ENCODE results near the gene ZNF446.
A peak's percentile ranks its signal among the peaks of the same experiment; 100 is the strongest.
"Not testable (repeated sequence)": the region's sequence is repeated elsewhere in the genome, so short reads cannot be mapped to it uniquely, and the experiment has no call there.

The ZNF446 gene

DNA sequence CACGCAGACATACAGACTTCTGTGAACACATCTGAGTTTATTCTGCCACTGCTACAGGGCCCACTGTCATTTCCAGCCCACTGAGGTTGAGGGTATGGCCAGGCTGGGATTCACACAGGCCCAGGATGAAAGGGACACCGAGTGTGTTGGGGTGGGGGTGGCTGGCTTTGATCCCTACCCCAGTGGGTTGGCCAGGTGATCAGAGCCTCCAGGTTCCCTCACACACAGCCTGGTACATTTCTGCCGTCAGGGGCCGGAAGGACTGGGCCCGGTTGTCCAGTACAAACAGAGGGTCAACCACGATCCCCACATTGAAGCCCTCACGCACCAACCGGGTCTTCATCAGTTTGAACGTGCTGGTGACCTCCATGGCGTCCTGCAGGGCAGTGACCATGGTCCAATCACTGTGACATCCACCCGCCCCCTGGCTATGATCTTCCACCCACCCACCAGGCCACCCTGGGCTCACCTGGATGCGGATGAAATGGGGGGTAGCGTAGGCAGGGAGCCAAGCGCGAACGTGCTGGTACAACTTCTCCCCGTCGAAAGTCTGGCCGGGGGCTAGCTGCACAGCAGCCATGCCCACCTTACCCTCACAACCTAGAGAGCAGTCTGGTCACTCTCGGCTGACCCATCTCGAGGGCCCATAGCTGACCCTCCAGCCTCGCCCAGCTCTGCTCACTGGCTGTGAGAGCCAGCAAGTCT is 22.3 kb downstream of the ZNF446 start:
- H3K27ac ChIP-seq (ENCODE audit: insufficient read depth, low read length, poor library complexity, severe bottlenecking): no peak overlapping the region
- H3K27me3 ChIP-seq (replicated peaks; ENCODE audit: control insufficient read depth, insufficient read depth, low read length, poor library complexity, severe bottlenecking): no peaks in the 10 kb centered on the region
- DNase-seq: no peak
- H3K4me3 ChIP-seq (ENCODE audit: insufficient read depth, low read depth, low read length, poor library complexity, severe bottlenecking): peak overlapping the region; percentile 43
- H3K4me1 ChIP-seq (ENCODE audit: control insufficient read depth, insufficient read depth, low read length, poor library complexity, severe bottlenecking): peaks cover 12% of the 10 kb centered on the region
- H3K36me3 ChIP-seq (ENCODE audit: control insufficient read depth, insufficient read depth, low read length): no peaks in the 10 kb centered on the region
- no peaks in the 10 kb centered on the region for H3K9me3 ChIP-seq (ENCODE audit: control insufficient read depth, low read length)

DNA sequence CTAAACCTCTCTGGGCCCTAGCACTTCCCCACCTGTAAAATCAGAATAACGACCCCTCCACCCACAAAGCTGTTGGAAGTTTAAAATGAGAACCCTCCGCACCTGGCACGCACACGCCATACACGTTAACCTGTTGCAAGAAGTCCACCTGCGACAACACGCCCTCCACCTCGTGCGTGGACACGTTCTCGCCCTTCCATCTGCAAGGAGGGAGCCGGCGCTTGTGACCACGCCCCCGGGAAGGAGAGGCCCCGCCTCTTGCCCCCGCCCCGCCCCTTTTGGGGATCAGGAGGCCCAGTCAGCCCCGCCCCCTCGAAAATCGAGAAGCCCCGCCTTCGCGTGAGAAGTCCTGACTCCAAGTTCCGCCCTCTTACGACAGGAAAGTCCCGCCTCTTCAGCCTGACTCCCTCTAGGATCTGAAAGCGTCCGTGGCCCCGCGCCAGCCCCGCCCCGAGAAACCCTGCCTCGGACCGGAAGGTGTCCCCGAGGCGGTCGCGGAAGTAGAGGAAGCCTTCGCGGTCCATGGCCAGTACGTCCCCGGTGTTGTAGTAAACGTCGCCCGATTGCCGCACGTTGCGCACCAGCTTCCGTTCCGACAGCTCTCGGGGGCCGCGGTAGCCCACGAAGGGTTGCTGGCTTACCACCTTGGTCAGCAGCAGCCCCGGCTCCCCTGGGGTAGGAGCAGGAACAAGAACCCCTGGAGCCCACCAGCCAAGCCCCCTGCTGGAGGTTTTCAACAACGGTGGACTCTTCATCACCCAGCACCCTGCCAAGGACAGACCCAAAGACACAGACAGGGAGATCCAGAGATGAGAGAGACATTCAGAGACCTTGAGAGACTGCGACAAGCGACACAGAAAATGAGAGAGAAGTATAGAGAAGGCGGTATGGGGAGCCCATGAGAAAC is 23.1 kb downstream of the ZNF446 start:
- H3K9me3 ChIP-seq (ENCODE audit: control insufficient read depth, low read length): no peaks in the 10 kb centered on the region
- peaks cover 12% of the 10 kb centered on the region for H3K4me1 ChIP-seq (ENCODE audit: control insufficient read depth, insufficient read depth, low read length, poor library complexity, severe bottlenecking)
- H3K4me3 ChIP-seq (ENCODE audit: insufficient read depth, low read depth, low read length, poor library complexity, severe bottlenecking): peak overlapping the region; percentile 43
- no peaks in the 10 kb centered on the region for H3K27me3 ChIP-seq (replicated peaks; ENCODE audit: control insufficient read depth, insufficient read depth, low read length, poor library complexity, severe bottlenecking)
- peak; percentile 85 to 95 (median 93) for DNase-seq
- H3K36me3 ChIP-seq (ENCODE audit: control insufficient read depth, insufficient read depth, low read length): no peaks in the 10 kb centered on the region
- H3K27ac ChIP-seq (ENCODE audit: insufficient read depth, low read length, poor library complexity, severe bottlenecking): peak overlapping the region; percentile 35

GRCh38 chr19:58500242-58500641 is 24.1 kb downstream of the ZNF446 start:
- H3K27me3 ChIP-seq (replicated peaks; ENCODE audit: control insufficient read depth, insufficient read depth, low read length, poor library complexity, severe bottlenecking): no peaks in the 10 kb centered on the region
- no peaks in the 10 kb centered on the region for H3K36me3 ChIP-seq (ENCODE audit: control insufficient read depth, insufficient read depth, low read length)
- H3K27ac ChIP-seq (ENCODE audit: insufficient read depth, low read length, poor library complexity, severe bottlenecking): no peak overlapping the region
- peaks cover 12% of the 10 kb centered on the region for H3K4me1 ChIP-seq (ENCODE audit: control insufficient read depth, insufficient read depth, low read length, poor library complexity, severe bottlenecking)
- DNase-seq: no peak
- no peaks in the 10 kb centered on the region for H3K9me3 ChIP-seq (ENCODE audit: control insufficient read depth, low read length)
- H3K4me3 ChIP-seq (ENCODE audit: insufficient read depth, low read depth, low read length, poor library complexity, severe bottlenecking): no peak overlapping the region

DNA sequence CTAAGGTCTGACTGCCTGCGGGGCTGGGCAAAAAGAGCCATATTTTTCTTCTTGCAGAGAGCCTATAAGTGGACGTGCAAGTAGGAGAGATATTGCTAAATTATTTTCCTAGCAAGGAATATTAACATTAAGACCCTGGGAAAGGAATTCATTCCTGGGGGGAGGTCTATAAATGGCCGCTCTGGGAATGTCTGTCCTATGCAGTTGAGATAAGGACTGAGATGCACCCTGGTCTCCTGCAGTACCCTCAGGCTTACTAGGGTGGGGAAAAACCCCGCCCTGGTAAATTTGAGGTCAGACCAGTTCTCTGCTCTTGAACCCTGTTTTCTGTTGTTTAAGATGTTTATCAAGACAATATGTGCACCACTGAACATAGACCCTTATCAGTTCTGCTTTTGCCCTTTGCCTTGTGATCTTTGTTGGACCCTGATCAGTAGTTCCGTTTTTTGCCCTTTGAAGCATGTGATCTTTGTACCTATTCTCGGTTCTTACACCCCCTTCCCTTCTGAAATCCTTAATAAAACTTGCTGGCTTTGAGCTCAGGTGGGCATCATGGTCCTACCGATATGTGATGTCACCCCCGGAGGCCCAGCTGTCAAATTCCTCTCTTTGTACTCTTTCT is 31.6 kb downstream of the ZNF446 start:
- not testable (repeated sequence) for H3K9me3 ChIP-seq (ENCODE audit: control insufficient read depth, low read length); H3K4me3 ChIP-seq (ENCODE audit: insufficient read depth, low read depth, low read length, poor library complexity, severe bottlenecking); DNase-seq; H3K27me3 ChIP-seq (replicated peaks; ENCODE audit: control insufficient read depth, insufficient read depth, low read length, poor library complexity, severe bottlenecking); H3K36me3 ChIP-seq (ENCODE audit: control insufficient read depth, insufficient read depth, low read length); H3K4me1 ChIP-seq (ENCODE audit: control insufficient read depth, insufficient read depth, low read length, poor library complexity, severe bottlenecking); H3K27ac ChIP-seq (ENCODE audit: insufficient read depth, low read length, poor library complexity, severe bottlenecking)

DNA sequence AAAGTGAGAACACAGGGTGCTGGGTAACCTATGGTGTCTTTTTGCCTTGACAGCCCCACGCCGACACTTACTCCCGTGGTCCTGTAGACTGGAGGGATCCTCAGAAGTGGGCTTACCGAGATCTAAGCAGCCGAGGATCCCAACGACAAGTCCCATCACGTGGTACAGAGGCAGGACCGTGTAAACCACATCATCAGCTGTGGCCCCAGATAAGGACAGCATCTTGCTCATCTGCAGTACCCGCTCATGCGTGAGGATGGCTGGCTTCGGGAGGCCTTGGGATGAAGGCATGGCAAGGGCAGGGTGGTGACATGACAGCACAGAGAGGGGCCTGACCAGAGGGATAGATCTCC is 33.6 kb downstream of the ZNF446 start:
- Histone ChIP-seq H3K27ac (ENCODE audit: insufficient read depth, low read length, poor library complexity, severe bottlenecking) (no peak overlapping the region), H3K36me3 (ENCODE audit: control insufficient read depth, insufficient read depth, low read length) (no peaks in the 10 kb centered on the region), H3K27me3 (replicated peaks; ENCODE audit: control insufficient read depth, insufficient read depth, low read length, poor library complexity, severe bottlenecking) (no peaks in the 10 kb centered on the region), H3K4me1 (ENCODE audit: control insufficient read depth, insufficient read depth, low read length, poor library complexity, severe bottlenecking) (peaks cover 11% of the 10 kb centered on the region), H3K4me3 (ENCODE audit: insufficient read depth, low read depth, low read length, poor library complexity, severe bottlenecking) (no peak overlapping the region), H3K9me3 (ENCODE audit: control insufficient read depth, low read length) (no peaks in the 10 kb centered on the region)
- DNase-seq: no peak

- H3K4me3 ChIP-seq (ENCODE audit: insufficient read depth, low read depth, low read length, poor library complexity, severe bottlenecking): no peak overlapping the region
- peaks cover 12% of the 10 kb centered on the region for H3K4me1 ChIP-seq (ENCODE audit: control insufficient read depth, insufficient read depth, low read length, poor library complexity, severe bottlenecking)
- DNase-seq: no peak
- H3K27me3 ChIP-seq (replicated peaks; ENCODE audit: control insufficient read depth, insufficient read depth, low read length, poor library complexity, severe bottlenecking): no peaks in the 10 kb centered on the region
- H3K9me3 ChIP-seq (ENCODE audit: control insufficient read depth, low read length): no peaks in the 10 kb centered on the region
- H3K27ac ChIP-seq (ENCODE audit: insufficient read depth, low read length, poor library complexity, severe bottlenecking): no peak overlapping the region
- no peaks in the 10 kb centered on the region for H3K36me3 ChIP-seq (ENCODE audit: control insufficient read depth, insufficient read depth, low read length)
These were observed 34.1 kb downstream of the ZNF446 start for GRCh38 chr19:58510084-58510862.

- DNase-seq: no peak
- Histone ChIP-seq H3K4me1 (ENCODE audit: control insufficient read depth, insufficient read depth, low read length, poor library complexity, severe bottlenecking) (peaks cover 12% of the 10 kb centered on the region), H3K27me3 (replicated peaks; ENCODE audit: control insufficient read depth, insufficient read depth, low read length, poor library complexity, severe bottlenecking) (no peaks in the 10 kb centered on the region), H3K9me3 (ENCODE audit: control insufficient read depth, low read length) (no peaks in the 10 kb centered on the region), H3K27ac (ENCODE audit: insufficient read depth, low read length, poor library complexity, severe bottlenecking) (no peak within 1 kb of the TSS), H3K4me3 (ENCODE audit: insufficient read depth, low read depth, low read length, poor library complexity, severe bottlenecking) (no peak within 1 kb of the TSS), H3K36me3 (ENCODE audit: control insufficient read depth, insufficient read depth, low read length) (peaks cover 7% of the 10 kb centered on the region)
These were observed 35.4 kb downstream of the ZNF446 start, which contains the start of gene SLC27A5 for GRCh38 chr19:58511353-58512208. Gene SLC27A5 (minus strand): TSS chr19:58511992. CDS start chr19:58511955, 37 bp downstream.

GRCh38 chr19:58513213-58513693 is 37.1 kb downstream of the ZNF446 start:
- no peak overlapping the region for H3K4me3 ChIP-seq (ENCODE audit: insufficient read depth, low read depth, low read length, poor library complexity, severe bottlenecking)
- peaks cover 16% of the 10 kb centered on the region for H3K36me3 ChIP-seq (ENCODE audit: control insufficient read depth, insufficient read depth, low read length)
- H3K4me1 ChIP-seq (ENCODE audit: control insufficient read depth, insufficient read depth, low read length, poor library complexity, severe bottlenecking): peaks cover 16% of the 10 kb centered on the region
- H3K27me3 ChIP-seq (replicated peaks; ENCODE audit: control insufficient read depth, insufficient read depth, low read length, poor library complexity, severe bottlenecking): no peaks in the 10 kb centered on the region
- peak overlapping the region; percentile 42 for H3K27ac ChIP-seq (ENCODE audit: insufficient read depth, low read length, poor library complexity, severe bottlenecking)
- DNase-seq: no peak
- H3K9me3 ChIP-seq (ENCODE audit: control insufficient read depth, low read length): no peaks in the 10 kb centered on the region

Measured in effector memory CD4-positive, alpha-beta T cell (primary cell).